Mucosa of descending colon (tissue), 3 donors: ENCODE results near the gene ZNF234. TPM values are rescaled to one million over a fixed set of nuclear protein-coding genes. Genes with fewer than 3 reads are reported as not detected.

Source experiments
- ATAC-seq: fragments of 200-7000 bp; cut with Tn5 transposase; one replicate; pipeline ENCODE4 v1.9.1; 2020; ENCODE audit warnings: mild to moderate bottlenecking, moderate library complexity
- DNase-seq, 3 donors: peaks; one replicate each; pipeline ENCODE4 v3.0.0-alpha.2; 2020
- H3K36me3 ChIP-seq: fragments of 200-600 bp; one replicate; pipeline ENCODE4 v1.8.0; 2021; ENCODE audit warnings: low read depth, mild to moderate bottlenecking
- H3K4me1 ChIP-seq: fragments of 200-600 bp; one replicate; pipeline ENCODE4 v1.8.0; 2021; ENCODE audit warnings: low read depth, mild to moderate bottlenecking
- H3K4me3 ChIP-seq: fragments of 200-600 bp; one replicate; pipeline ENCODE4 v1.8.0; 2021; ENCODE audit warnings: mild to moderate bottlenecking
- H3K9me3 ChIP-seq: fragments of 200-600 bp; one replicate; pipeline ENCODE4 v1.8.0; 2021; ENCODE audit warnings: mild to moderate bottlenecking
- intact Hi-C, 2 donors: fragments of 100-400 bp; cut with DNase I in 1 of 2; cut with micrococcal nuclease in 1 of 2; formaldehyde crosslinking; loops; one replicate each; pipeline versions ENCODE4 v1.11.0 to v1.11.1; 2022; cut with DNase I, micrococcal nuclease
- long read RNA-seq, 2 donors: library from polyadenylated mRNA; unstranded; transcript quantifications; one replicate each; pipeline ENCODE4 v2.0.0, GENCODE V29; 2019 to 2021
- total RNA-seq, 3 donors: library from RNA; stranded (reverse); fragmentation: NEBNext Ultra II Directional in 2 of 3; extraction: Animal tissue kit (Norgen Biotek cat#: 25700) in 2 of 3; gene quantifications; one replicate each; pipeline versions ENCODE4 v1.2.1 to v1.2.4, GENCODE V29; 2021 to 2023
- TF ChIP-seq, protein P1 (sequence below): fragments of 200-600 bp; IDR thresholded peaks from one replicate; pipeline ENCODE4 v1.8.0; 2022; ENCODE audit warnings: antibody characterized with exemption, mild to moderate bottlenecking
- donor health status: DM: no; HTN: no; CAD: no; lungs with moderate emphysema.
- donor health status: DM: no; HTN: no; CAD: no.
- donor health status: DM: no; HTN: yes; CAD: no.

The ZNF234 gene
- total RNA-seq, result 10 to 100 TPM in 2 of 3 donors, 1 to 10 TPM in 1; 4.7 to 11.1 (median 10.9) TPM
- long read RNA-seq, donor 1, full-length matches to known transcripts, result 4 of 6 reads
- long read RNA-seq, donor 1, partial matches to known transcripts, result 0 of 6 reads
- long read RNA-seq, donor 1, other reads (novel, unspliced or antisense), result 2 of 6 reads
- long read RNA-seq, donor 2, partial matches to known transcripts, result 0 of 5 reads
- long read RNA-seq, donor 2, other reads (novel, unspliced or antisense), result 5 of 5 reads

DNA sequence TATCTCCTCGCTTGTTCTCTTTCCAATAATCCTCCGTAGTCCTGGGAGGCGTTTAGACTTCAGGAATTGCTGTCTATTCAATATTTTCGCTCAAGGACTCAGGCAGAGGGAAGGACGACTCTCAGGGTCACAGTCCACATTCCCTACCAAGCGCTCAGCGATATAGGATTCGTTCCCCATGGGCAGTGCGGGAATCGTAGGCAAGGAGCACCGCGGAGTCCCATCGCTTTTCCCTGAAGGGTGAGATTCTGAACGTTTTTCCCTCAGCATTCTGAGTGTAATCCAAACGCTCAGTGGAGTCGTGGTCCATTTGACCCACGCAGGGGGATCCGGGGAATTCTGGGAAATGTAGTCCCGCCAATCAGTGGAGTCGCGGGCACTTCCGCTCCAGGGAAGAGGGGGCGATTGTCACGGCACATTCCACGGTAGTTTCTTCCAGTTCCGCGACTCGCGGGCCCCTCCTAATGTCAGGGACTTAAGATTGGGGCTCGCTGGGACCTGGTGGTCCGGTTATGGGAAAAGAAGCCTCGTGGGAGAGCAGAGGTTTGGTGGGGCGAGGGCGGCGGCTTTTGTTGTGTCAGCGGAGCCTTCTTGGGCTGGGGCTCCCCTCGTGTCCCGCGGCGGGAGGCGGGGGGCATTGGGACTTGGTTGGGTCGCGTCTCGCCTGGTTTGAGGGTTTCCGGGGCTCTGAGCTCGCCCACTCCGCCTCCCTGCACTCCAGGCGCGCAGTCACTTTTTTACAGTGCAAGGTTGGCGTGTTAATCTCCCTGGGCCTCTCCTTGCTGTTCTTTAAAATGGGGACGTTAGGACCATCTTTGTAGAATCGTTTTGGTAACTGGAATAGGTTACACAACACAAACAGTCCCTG is at the start of gene ZNF234:
Gene ZNF234 (plus strand): TSS at position 364 of the 868 bp plus-strand sequence. CDS start 3,079 bp downstream, outside the sequence.
- intact Hi-C loops, result no loop called here

DNA sequence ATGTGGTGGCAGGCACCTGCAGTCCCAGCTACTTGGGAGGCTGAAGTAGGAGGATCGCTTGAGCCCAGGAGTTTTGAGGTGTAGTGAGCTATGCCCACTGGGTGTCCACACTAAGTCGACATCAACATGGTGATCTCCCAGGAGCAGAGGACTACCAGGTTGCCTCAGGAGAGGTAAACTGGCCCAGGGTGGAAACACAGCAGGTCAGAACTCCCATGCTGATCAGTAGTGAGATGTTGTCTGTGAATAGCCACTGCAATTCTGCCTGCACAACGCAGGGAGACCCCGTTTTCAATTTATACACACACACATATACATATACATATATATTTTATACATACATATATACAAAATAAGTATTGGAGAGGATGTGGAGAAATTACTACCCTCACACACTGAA is 49.2 kb upstream of the ZNF234 start:
- ATAC-seq, result no peak
- Histone ChIP-seq H3K4me3 (no peak overlapping the region), H3K36me3 (no peaks in the 10 kb centered on the region), H3K9me3 (no peaks in the 10 kb centered on the region), H3K4me1 (peaks cover 4% of the 10 kb centered on the region)
- no peak for DNase-seq
- TF ChIP-seq, protein P1, sequence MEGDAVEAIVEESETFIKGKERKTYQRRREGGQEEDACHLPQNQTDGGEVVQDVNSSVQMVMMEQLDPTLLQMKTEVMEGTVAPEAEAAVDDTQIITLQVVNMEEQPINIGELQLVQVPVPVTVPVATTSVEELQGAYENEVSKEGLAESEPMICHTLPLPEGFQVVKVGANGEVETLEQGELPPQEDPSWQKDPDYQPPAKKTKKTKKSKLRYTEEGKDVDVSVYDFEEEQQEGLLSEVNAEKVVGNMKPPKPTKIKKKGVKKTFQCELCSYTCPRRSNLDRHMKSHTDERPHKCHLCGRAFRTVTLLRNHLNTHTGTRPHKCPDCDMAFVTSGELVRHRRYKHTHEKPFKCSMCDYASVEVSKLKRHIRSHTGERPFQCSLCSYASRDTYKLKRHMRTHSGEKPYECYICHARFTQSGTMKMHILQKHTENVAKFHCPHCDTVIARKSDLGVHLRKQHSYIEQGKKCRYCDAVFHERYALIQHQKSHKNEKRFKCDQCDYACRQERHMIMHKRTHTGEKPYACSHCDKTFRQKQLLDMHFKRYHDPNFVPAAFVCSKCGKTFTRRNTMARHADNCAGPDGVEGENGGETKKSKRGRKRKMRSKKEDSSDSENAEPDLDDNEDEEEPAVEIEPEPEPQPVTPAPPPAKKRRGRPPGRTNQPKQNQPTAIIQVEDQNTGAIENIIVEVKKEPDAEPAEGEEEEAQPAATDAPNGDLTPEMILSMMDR, result no peak
- intact Hi-C loops, result no loop called here

More for the DNA sequence above, at the start of gene ZNF234:
- DNase-seq (peak; percentile 79 to 92 (median 80)), ATAC-seq (peak; percentile 98)
- Histone ChIP-seq H3K4me3 (peak within 1 kb of the TSS; percentile 80), H3K36me3 (peaks cover 4% of the 10 kb centered on the region), H3K9me3 (no peaks in the 10 kb centered on the region), H3K4me1 (peaks cover 4% of the 10 kb centered on the region)
- TF ChIP-seq, protein P1, result no peak

DNA sequence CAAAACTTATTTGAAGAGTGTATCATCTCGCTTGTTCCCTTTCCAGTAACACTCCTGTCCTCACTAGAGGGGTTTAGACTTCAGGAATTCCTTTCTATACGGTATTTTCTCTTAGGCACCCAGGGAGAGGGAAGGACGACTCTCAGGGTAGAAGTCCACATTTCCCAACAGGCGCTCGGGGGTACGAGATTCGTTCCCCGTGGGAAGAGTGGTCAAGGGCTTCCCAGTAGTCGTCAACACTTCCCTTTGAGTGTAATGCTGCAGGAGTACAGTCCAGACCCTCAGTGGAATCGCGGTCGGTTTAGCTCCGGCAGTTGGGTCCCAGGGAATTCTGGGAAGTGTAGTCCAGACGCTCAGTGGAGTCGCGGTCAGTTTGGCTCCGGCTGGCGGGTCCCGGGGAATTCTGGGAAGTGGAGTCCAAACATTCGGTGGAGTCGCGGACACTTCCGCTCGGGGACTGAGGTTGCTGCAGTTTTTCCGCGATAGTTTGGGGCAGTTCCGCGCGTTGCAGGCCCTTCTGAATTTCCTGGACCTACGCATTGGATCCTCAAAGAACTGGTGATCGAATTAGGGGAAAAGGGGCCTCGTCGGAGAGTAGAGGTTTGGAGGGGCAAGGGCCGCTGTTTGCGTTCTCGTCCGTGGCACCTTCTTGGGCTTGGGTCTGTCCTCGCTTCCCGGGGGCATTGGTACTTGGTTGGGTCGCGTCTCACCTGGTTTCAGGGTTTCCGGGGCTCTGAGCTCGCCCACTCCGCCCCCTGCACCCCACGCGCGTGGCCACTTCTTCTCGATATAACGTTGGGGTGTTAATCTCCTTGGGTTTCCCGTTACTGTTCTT is 47.2 kb upstream of the ZNF234 start, which contains the start of gene ZNF224:
Gene ZNF224 (plus strand): TSS at position 431 of the 835 bp plus-strand sequence. CDS start 3,513 bp downstream, outside the sequence.
- peak; percentile 90 to 94 (median 92) for DNase-seq
- H3K4me3 ChIP-seq, result peak within 1 kb of the TSS; percentile 68
- TF ChIP-seq, protein P1, result no peak
- peaks cover 4% of the 10 kb centered on the region for H3K4me1 ChIP-seq
- intact Hi-C loops, result no loop called here
- H3K9me3 ChIP-seq, result no peaks in the 10 kb centered on the region
- ATAC-seq, result peak; percentile 99
- no peaks in the 10 kb centered on the region for H3K36me3 ChIP-seq

DNA sequence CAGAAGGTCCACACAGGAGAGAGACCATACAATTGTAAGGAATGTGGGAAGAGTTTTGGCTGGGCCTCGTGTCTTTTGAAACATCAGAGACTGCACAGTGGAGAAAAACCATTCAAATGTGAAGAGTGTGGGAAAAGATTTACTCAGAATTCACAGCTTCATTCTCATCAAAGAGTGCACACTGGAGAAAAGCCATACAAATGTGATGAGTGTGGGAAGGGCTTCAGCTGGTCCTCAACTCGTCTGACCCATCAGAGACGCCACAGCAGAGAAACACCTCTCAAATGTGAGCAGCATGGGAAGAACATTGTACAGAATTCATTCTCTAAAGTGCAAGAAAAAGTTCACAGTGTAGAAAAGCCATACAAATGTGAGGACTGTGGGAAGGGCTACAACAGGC is 33.6 kb upstream of the ZNF234 start:
- TF ChIP-seq, protein P1, result no peak
- H3K4me3 ChIP-seq, result no peak overlapping the region
- DNase-seq, result no peak
- intact Hi-C loops, result no loop called here
- no peaks in the 10 kb centered on the region for H3K36me3 ChIP-seq
- H3K9me3 ChIP-seq, result peaks cover 82% of the 10 kb centered on the region
- H3K4me1 ChIP-seq, result peaks cover 12% of the 10 kb centered on the region
- no peak for ATAC-seq

DNA sequence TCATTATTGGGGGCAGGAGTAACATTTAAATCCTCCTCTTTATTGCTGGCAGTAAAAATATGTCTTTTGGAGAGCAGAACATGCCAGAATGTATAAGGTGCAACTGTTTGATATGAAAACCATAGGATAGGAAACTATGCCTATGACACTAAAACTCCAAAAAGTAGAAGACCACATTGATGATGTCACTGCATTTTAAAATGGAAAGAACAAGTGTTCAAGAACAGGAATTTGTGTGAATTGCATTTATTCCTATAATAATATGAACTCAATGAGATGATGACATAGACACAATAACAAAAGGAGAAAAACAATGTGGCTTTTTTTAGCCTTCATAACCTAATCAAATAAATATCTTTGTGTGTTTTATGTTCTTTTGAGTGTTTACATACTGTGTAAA is 31.9 kb upstream of the ZNF234 start:
- DNase-seq, result no peak
- Histone ChIP-seq H3K4me3 (no peak overlapping the region), H3K36me3 (no peaks in the 10 kb centered on the region), H3K4me1 (peaks cover 13% of the 10 kb centered on the region), H3K9me3 (peaks cover 67% of the 10 kb centered on the region)
- ATAC-seq, result no peak
- TF ChIP-seq, protein P1, result no peak
- intact Hi-C loops, result no loop called here
